ENCODE data around the gene PPOX. TPM values are rescaled to one million over a fixed set of nuclear protein-coding genes. Genes with fewer than 3 reads are reported as not detected.
A peak's percentile ranks its signal among the peaks of the same experiment; 100 is the strongest.

Gene PPOX
- total and polyA plus RNA-seq, 4 experiments from 2014 or later, result 16.3 to 69.8 (median 42.5) TPM

GRCh38 chr1:161122967-161123366 lies 43.3 kb upstream of the PPOX start:
- no peaks in the 10 kb centered on the region for H3K9me3 Mint-ChIP-seq
- no peaks in the 10 kb centered on the region for H3K27me3 Mint-ChIP-seq
- DNase-seq, result no peak
- ChIA-PET CTCF (ENCODE audit: partially characterized antibody) (interaction anchor here (0.8 to 1.6 kb wide), 2 partner anchors 15 to 126 kb away, joined by 3 to 4 read pairs; no protein-coding TSS in a partner anchor), POLR2A (ENCODE audit: partially characterized antibody) (no interaction called here)
- intact Hi-C loops (cut with micrococcal nuclease), result no loop called here
- no peaks in the 10 kb centered on the region for H3K9me3 ChIP-seq (ENCODE audit: control insufficient read depth in 1 of 2, low read length in 2 of 2)
- peaks cover 66% of the 10 kb centered on the region for H3K36me3 ChIP-seq (ENCODE audit: insufficient read depth, low read length)
- H3K27ac ChIP-seq (ENCODE audit: low read depth, low read length), result no peak overlapping the region
- H3K4me3 ChIP-seq (ENCODE audit: low read length in 2 of 2), result no peak overlapping the region
- H3K4me1 Mint-ChIP-seq, result peaks cover 29 to 50% (median 36%) of the 10 kb centered on the region in 4 donors
- no peak overlapping the region for H3K4me3 Mint-ChIP-seq
- H3K27me3 ChIP-seq (ENCODE audit: insufficient read depth, low read length), result no peaks in the 10 kb centered on the region
- H3K27ac Mint-ChIP-seq, result peak overlapping the region in 2 of 7 donors; percentile 48 to 57
- peaks cover 28% of the 10 kb centered on the region for H3K4me1 ChIP-seq (ENCODE audit: insufficient read depth, low read length)
- peaks cover 39 to 75% of the 10 kb centered on the region in 2 donors for H3K36me3 Mint-ChIP-seq

- H3K36me3 ChIP-seq (ENCODE audit: insufficient read depth, low read length), result peaks cover 58% of the 10 kb centered on the region
- H3K36me3 Mint-ChIP-seq, result peaks cover 32 to 67% of the 10 kb centered on the region in 2 donors
These were observed 38.6 kb upstream of the PPOX start for GRCh38 chr1:161127649-161128048.

GRCh38 chr1:161128591-161129420 lies 37.4 kb upstream of the PPOX start:
- peaks cover 53% of the 10 kb centered on the region for H3K4me1 ChIP-seq (ENCODE audit: insufficient read depth, low read length)
- Mint-ChIP-seq H3K27me3 (no peaks in the 10 kb centered on the region), H3K36me3 (peaks cover 26 to 57% of the 10 kb centered on the region in 2 donors), H3K4me3 (peak overlapping the region in 3 of 8 donors; percentile 4 to 17 (median 9)), H3K27ac (peak overlapping the region in 5 of 7 donors; percentile 1 to 48 (median 37)), H3K9me3 (no peaks in the 10 kb centered on the region), H3K4me1 (peaks cover 40 to 54% (median 53%) of the 10 kb centered on the region in 4 donors)
- peaks cover 49% of the 10 kb centered on the region for H3K36me3 ChIP-seq (ENCODE audit: insufficient read depth, low read length)
- H3K4me3 ChIP-seq (ENCODE audit: low read length in 2 of 2), result no peak overlapping the region
- ChIA-PET POLR2A (ENCODE audit: partially characterized antibody) (interaction anchor here (6.4 kb wide), 1 partner anchor 11 kb away, joined by 47 read pairs; the partner anchor contains the start of genes NIT1 and PFDN2), CTCF (ENCODE audit: partially characterized antibody) (interaction anchor here (0.7 to 1.0 kb wide), 2 partner anchors 31 to 43 kb away, joined by 3 read pairs; no protein-coding TSS in a partner anchor)
- intact Hi-C loops (cut with micrococcal nuclease), result no loop called here
- DNase-seq, result no peak
- H3K27ac ChIP-seq (ENCODE audit: low read depth, low read length), result no peak overlapping the region
- no peaks in the 10 kb centered on the region for H3K9me3 ChIP-seq (ENCODE audit: control insufficient read depth in 1 of 2, low read length in 2 of 2)
- H3K27me3 ChIP-seq (ENCODE audit: insufficient read depth, low read length), result no peaks in the 10 kb centered on the region

More at GRCh38 chr1:161127649-161128048, 38.6 kb upstream of the PPOX start:
- Histone ChIP-seq H3K9me3 (ENCODE audit: control insufficient read depth in 1 of 2, low read length in 2 of 2) (no peaks in the 10 kb centered on the region), H3K27ac (ENCODE audit: low read depth, low read length) (no peak overlapping the region), H3K4me3 (ENCODE audit: low read length in 2 of 2) (no peak overlapping the region), H3K4me1 (ENCODE audit: insufficient read depth, low read length) (peaks cover 47% of the 10 kb centered on the region), H3K27me3 (ENCODE audit: insufficient read depth, low read length) (no peaks in the 10 kb centered on the region)
- Mint-ChIP-seq H3K27ac (peak overlapping the region in 4 of 7 donors; percentile 31 to 65 (median 38)), H3K9me3 (no peaks in the 10 kb centered on the region), H3K4me3 (no peak overlapping the region), H3K27me3 (no peaks in the 10 kb centered on the region), H3K4me1 (peaks cover 42 to 54% (median 53%) of the 10 kb centered on the region in 4 donors)
- DNase-seq, result no peak
- intact Hi-C loops (cut with micrococcal nuclease), result no loop called here
- POLR2A ChIA-PET (ENCODE audit: partially characterized antibody), result interaction anchor here (0.6 to 1.7 kb wide), 5 partner anchors 10 to 59 kb away, joined by 3 to 5 read pairs (median 4); partner anchors contain the start of genes B4GALT3 and UFC1
- CTCF ChIA-PET (ENCODE audit: partially characterized antibody), result interaction anchor here (0.9 to 1.3 kb wide), 4 partner anchors 13 to 88 kb away, joined by 3 to 5 read pairs (median 3); no protein-coding TSS in a partner anchor

DNA sequence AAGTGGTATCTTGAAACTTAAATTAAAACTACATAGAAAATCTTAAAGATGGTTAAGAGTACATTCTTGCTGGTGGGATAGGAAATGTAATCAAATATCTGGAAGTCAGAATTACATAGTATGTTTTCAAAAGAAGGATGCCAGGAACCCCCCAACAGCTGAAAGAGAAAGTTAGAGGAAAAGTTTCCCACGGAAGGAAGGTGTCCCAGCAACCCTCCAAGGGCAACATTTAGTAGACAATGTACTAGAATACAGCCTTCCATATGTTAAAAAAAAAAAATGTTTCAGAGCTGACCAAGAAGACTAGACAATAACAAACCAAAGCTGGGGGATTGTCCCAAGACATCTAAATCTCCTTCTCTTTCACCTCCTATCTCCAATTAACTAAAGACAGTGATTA lies 36.0 kb upstream of the PPOX start:
- Mint-ChIP-seq H3K4me1 (peaks cover 39 to 57% (median 53%) of the 10 kb centered on the region in 4 donors), H3K9me3 (no peaks in the 10 kb centered on the region), H3K4me3 (peak overlapping the region in 3 of 8 donors; percentile 23 to 41 (median 34)), H3K36me3 (peaks cover 26 to 43% of the 10 kb centered on the region in 2 donors), H3K27me3 (no peaks in the 10 kb centered on the region), H3K27ac (peak overlapping the region in 5 of 7 donors; percentile 64 to 99 (median 91))
- H3K27ac ChIP-seq (ENCODE audit: low read depth, low read length), result peak overlapping the region; percentile 7
- POLR2A ChIA-PET (ENCODE audit: partially characterized antibody), result interaction anchor here (0.6 to 6.4 kb wide), 3 partner anchors 8 to 51 kb away, joined by 3 to 47 read pairs (median 6); partner anchors contain the start of genes NIT1 and PFDN2
- no peak overlapping the region for H3K4me3 ChIP-seq (ENCODE audit: low read length in 2 of 2)
- H3K36me3 ChIP-seq (ENCODE audit: insufficient read depth, low read length), result peaks cover 37% of the 10 kb centered on the region
- intact Hi-C loops (cut with micrococcal nuclease), result no loop called here
- CTCF ChIA-PET (ENCODE audit: partially characterized antibody), result interaction anchor here (1.1 kb wide), 1 partner anchor 31 kb away, joined by 3 read pairs; no protein-coding TSS in a partner anchor
- no peaks in the 10 kb centered on the region for H3K9me3 ChIP-seq (ENCODE audit: control insufficient read depth in 1 of 2, low read length in 2 of 2)
- no peaks in the 10 kb centered on the region for H3K27me3 ChIP-seq (ENCODE audit: insufficient read depth, low read length)
- H3K4me1 ChIP-seq (ENCODE audit: insufficient read depth, low read length), result peaks cover 54% of the 10 kb centered on the region
- DNase-seq, result no peak

- Histone ChIP-seq H3K27ac (ENCODE audit: low read depth, low read length) (peak overlapping the region; percentile 95), H3K4me1 (ENCODE audit: insufficient read depth, low read length) (peaks cover 54% of the 10 kb centered on the region), H3K27me3 (ENCODE audit: insufficient read depth, low read length) (no peaks in the 10 kb centered on the region), H3K4me3 (ENCODE audit: low read length in 2 of 2) (peak overlapping the region; percentile 78 to 100), H3K9me3 (ENCODE audit: control insufficient read depth in 1 of 2, low read length in 2 of 2) (no peaks in the 10 kb centered on the region), H3K36me3 (ENCODE audit: insufficient read depth, low read length) (peaks cover 28% of the 10 kb centered on the region)
- peak in 1 of 5 donors; percentile 54 for DNase-seq
- intact Hi-C loops (cut with micrococcal nuclease), result loop anchor here (1.0 kb wide), 4 partner anchors 13 to 94 kb away; partner anchors contain the start of genes NIT1, PFDN2, PPOX and UFC1
- ChIA-PET CTCF (ENCODE audit: partially characterized antibody) (interaction anchor here (1.0 to 2.3 kb wide), 7 partner anchors 10 to 178 kb away, joined by 3 to 8 read pairs (median 4); partner anchors contain the start of genes ARHGAP30, PPOX and TOMM40L), POLR2A (ENCODE audit: partially characterized antibody) (interaction anchor here (0.6 to 6.4 kb wide), 25 partner anchors 9 to 336 kb away, joined by 3 to 47 read pairs (median 5); partner anchors contain the start of genes ARHGAP30, KLHDC9, LY9 and NDUFS2)
- Mint-ChIP-seq H3K27me3 (no peaks in the 10 kb centered on the region), H3K4me1 (peaks cover 32 to 51% (median 47%) of the 10 kb centered on the region in 4 donors), H3K4me3 (peak overlapping the region in 1 of 8 donors; percentile 91), H3K36me3 (peaks cover 17 to 34% of the 10 kb centered on the region in 2 donors), H3K9me3 (no peaks in the 10 kb centered on the region), H3K27ac (peak overlapping the region in 3 of 7 donors; percentile 91 to 99 (median 95))
These were observed 34.5 kb upstream of the PPOX start for GRCh38 chr1:161131523-161132409.
